ENCODE data around the gene ZNF367. TPM values are rescaled to one million over a fixed set of nuclear protein-coding genes. Genes with fewer than 3 reads are reported as not detected.

The ZNF367 gene
- total RNA-seq, 4 donors from 2014 or later = 0.15 to 5.1 (median 1.7) TPM

GRCh38 chr9:96458226-96458625 is 40.1 kb upstream of the ZNF367 start:
- ATAC-seq = no peak
- H3K9me3 ChIP-seq = no peaks in the 10 kb centered on the region
- peaks cover 0 to 4% of the 10 kb centered on the region in 2 donors for H3K4me1 ChIP-seq
- H3K36me3 ChIP-seq = no peaks in the 10 kb centered on the region
- in situ Hi-C loops (cut with MboI; ENCODE audit: low sequenced_read_pairs in 4 of 4) = loop anchor here in 1 of 4 donors (10.0 kb wide), 1 partner anchor 107 kb away; no protein-coding TSS in a partner anchor
- TF ChIP-seq CTCF (IDR thresholded peaks at IDR 0.05 in 4 of 5, conservative IDR thresholded peaks at IDR 0.05 in 1 of 5) = no peak
- DNase-seq = no peak
- no peak overlapping the region for H3K27ac ChIP-seq
- intact Hi-C loops (cut with DNase I; ENCODE audit: low total_unique reads) = no loop called here
- H3K27me3 ChIP-seq = no peaks in the 10 kb centered on the region
- no peak overlapping the region for H3K4me3 ChIP-seq

GRCh38 chr9:96457266-96457665 is 39.1 kb upstream of the ZNF367 start:
- no peak for TF ChIP-seq CTCF (IDR thresholded peaks at IDR 0.05 in 4 of 5, conservative IDR thresholded peaks at IDR 0.05 in 1 of 5)
- TF ChIP-seq POLR2A (IDR thresholded peaks at IDR 0.05) = no peak
- H3K4me1 ChIP-seq = peaks cover 0 to 4% of the 10 kb centered on the region in 2 donors
- no peaks in the 10 kb centered on the region for H3K27me3 ChIP-seq
- DNase-seq (no peak), ATAC-seq (no peak)
- in situ Hi-C loops (cut with MboI; ENCODE audit: low sequenced_read_pairs in 4 of 4) = loop anchor here in 1 of 4 donors (10.0 kb wide), 1 partner anchor 108 kb away; no protein-coding TSS in a partner anchor
- no peaks in the 10 kb centered on the region for H3K36me3 ChIP-seq
- intact Hi-C loops (cut with DNase I; ENCODE audit: low total_unique reads) = no loop called here
- H3K4me3 ChIP-seq = no peak overlapping the region
- H3K9me3 ChIP-seq = no peaks in the 10 kb centered on the region
- no peak overlapping the region for H3K27ac ChIP-seq

GRCh38 chr9:96453625-96454024 is 35.5 kb upstream of the ZNF367 start:
- ATAC-seq (no peak), DNase-seq (no peak)
- no peak overlapping the region for H3K27ac ChIP-seq
- in situ Hi-C loops (cut with MboI; ENCODE audit: low sequenced_read_pairs in 4 of 4) (loop anchor here in 1 of 4 donors (10.0 kb wide), 1 partner anchor 111 kb away; no protein-coding TSS in a partner anchor), intact Hi-C loops (cut with DNase I; ENCODE audit: low total_unique reads) (loop anchor here (5.0 kb wide), 1 partner anchor 114 kb away; no protein-coding TSS in a partner anchor)
- H3K36me3 ChIP-seq = no peaks in the 10 kb centered on the region
- H3K9me3 ChIP-seq = no peaks in the 10 kb centered on the region
- TF ChIP-seq CTCF (IDR thresholded peaks at IDR 0.05 in 4 of 5, conservative IDR thresholded peaks at IDR 0.05 in 1 of 5) = peak in 4 of 5 experiments; percentile 9 to 29 (median 18)
- TF ChIP-seq POLR2A (IDR thresholded peaks at IDR 0.05) = no peak
- no peaks in the 10 kb centered on the region for H3K27me3 ChIP-seq
- H3K4me3 ChIP-seq = no peak overlapping the region
- peaks cover 7 to 10% of the 10 kb centered on the region in 2 donors for H3K4me1 ChIP-seq

- H3K36me3 ChIP-seq = no peaks in the 10 kb centered on the region
- H3K4me1 ChIP-seq = peaks cover 7 to 10% of the 10 kb centered on the region in 2 donors
- intact Hi-C loops (cut with DNase I; ENCODE audit: low total_unique reads) (loop anchor here (1.0 to 5.0 kb wide), 4 partner anchors 33 to 204 kb away; partner anchors contain the start of genes CDC14B, PRXL2C and ZNF367), in situ Hi-C loops (cut with MboI; ENCODE audit: low sequenced_read_pairs in 4 of 4) (loop anchor here in 1 of 4 donors (10.0 kb wide), 1 partner anchor 114 kb away; no protein-coding TSS in a partner anchor)
- DNase-seq (peak; percentile 3 to 16), ATAC-seq (peak; percentile 9 to 19)
- H3K27ac ChIP-seq = peak overlapping the region; percentile 78 to 88 (median 87)
- H3K27me3 ChIP-seq = no peaks in the 10 kb centered on the region
- peak overlapping the region; percentile 71 to 85 (median 76) for H3K4me3 ChIP-seq
- H3K9me3 ChIP-seq = no peaks in the 10 kb centered on the region
- no peak for TF ChIP-seq POLR2A (IDR thresholded peaks at IDR 0.05)
- no peak for TF ChIP-seq CTCF (IDR thresholded peaks at IDR 0.05 in 4 of 5, conservative IDR thresholded peaks at IDR 0.05 in 1 of 5)
Observed at GRCh38 chr9:96450613-96451528, 32.7 kb upstream of the ZNF367 start.

Measured in gastrocnemius medialis (tissue), 4 donors.